PFSK-1 (cell line): ENCODE data around the gene CNIH3.

Experiments
- FOXP2 ChIP-seq: optimal IDR thresholded peaks from 2 replicates; pipeline ENCODE3; 2011; ENCODE audit warnings: borderline replicate concordance, control low read depth, inconsistent platforms; ENCODE audit not compliant: insufficient read depth; ENCODE audit errors: extremely low read length, extremely low read depth
- POLR2AphosphoS5 ChIP-seq: IDR thresholded peaks from 2 replicates; pipeline ENCODE4 v1.6.1; 2012; ENCODE audit warnings: low read depth, mild to moderate bottlenecking, control low read depth, low read length, moderate library complexity
- SIN3A ChIP-seq: IDR thresholded peaks from 2 replicates; pipeline ENCODE4 v1.6.1; 2012; ENCODE audit warnings: mild to moderate bottlenecking, low read length, moderate library complexity, borderline replicate concordance; ENCODE audit not compliant: insufficient read depth
- TAF1 ChIP-seq: IDR thresholded peaks from 2 replicates; pipeline ENCODE4 v1.6.1; 2012; ENCODE audit warnings: low read length, control low read depth, borderline replicate concordance; ENCODE audit not compliant: insufficient read depth
- TF ChIP-seq, protein P1 (sequence below), 2 experiments: IDR thresholded peaks; 2 replicates each; pipeline versions ENCODE4 v1.6.1 to v1.8.0; 2011 to 2012; ENCODE audit warnings: low read depth in 2 of 2, low read length in 2 of 2, control low read depth in 1 of 2, inconsistent platforms in 1 of 2, mild to moderate bottlenecking in 1 of 2, moderate library complexity in 1 of 2; ENCODE audit not compliant: insufficient read depth in 1 of 2

The CNIH3 gene

DNA sequence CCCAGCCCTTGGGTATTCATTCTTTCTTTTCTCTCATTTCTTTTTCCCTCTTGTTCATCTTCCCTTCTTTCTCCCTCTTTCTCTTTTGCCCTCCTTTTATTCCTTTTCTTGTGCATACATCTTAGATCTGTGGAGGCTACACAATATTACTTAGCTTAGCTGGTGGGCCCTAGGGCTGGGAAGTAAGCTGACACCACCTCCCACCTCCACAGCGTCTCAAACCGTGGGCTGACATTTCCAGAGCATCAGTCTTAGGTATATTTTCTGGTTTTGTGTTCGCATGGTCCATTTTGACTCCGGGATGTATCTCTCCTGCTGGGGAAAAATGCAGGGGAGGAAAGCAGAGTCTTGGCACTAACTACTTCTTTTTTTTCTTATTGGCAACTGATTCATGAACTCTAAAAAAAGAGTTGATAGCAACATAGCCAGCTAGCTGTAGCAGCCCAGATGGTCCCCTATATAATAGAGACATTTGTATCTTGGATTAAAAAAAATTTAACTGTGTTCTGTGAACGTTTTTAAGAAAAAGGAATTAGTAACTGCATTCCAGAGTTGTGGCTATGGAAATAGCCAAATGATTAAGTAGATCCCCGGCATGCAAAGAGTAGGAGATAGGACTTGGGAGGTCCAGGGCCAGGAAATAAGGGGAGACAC, 15.5 kb downstream of the CNIH3 start:
- no peak for TF ChIP-seq POLR2AphosphoS5
- no peak for TF ChIP-seq SIN3A
- no peak for TF ChIP-seq TAF1
- TF ChIP-seq, protein P1, sequence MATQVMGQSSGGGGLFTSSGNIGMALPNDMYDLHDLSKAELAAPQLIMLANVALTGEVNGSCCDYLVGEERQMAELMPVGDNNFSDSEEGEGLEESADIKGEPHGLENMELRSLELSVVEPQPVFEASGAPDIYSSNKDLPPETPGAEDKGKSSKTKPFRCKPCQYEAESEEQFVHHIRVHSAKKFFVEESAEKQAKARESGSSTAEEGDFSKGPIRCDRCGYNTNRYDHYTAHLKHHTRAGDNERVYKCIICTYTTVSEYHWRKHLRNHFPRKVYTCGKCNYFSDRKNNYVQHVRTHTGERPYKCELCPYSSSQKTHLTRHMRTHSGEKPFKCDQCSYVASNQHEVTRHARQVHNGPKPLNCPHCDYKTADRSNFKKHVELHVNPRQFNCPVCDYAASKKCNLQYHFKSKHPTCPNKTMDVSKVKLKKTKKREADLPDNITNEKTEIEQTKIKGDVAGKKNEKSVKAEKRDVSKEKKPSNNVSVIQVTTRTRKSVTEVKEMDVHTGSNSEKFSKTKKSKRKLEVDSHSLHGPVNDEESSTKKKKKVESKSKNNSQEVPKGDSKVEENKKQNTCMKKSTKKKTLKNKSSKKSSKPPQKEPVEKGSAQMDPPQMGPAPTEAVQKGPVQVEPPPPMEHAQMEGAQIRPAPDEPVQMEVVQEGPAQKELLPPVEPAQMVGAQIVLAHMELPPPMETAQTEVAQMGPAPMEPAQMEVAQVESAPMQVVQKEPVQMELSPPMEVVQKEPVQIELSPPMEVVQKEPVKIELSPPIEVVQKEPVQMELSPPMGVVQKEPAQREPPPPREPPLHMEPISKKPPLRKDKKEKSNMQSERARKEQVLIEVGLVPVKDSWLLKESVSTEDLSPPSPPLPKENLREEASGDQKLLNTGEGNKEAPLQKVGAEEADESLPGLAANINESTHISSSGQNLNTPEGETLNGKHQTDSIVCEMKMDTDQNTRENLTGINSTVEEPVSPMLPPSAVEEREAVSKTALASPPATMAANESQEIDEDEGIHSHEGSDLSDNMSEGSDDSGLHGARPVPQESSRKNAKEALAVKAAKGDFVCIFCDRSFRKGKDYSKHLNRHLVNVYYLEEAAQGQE (IDR thresholded peaks at IDR 0.05; ENCODE audit: insufficient read depth in 1 of 2, low read depth in 2 of 2, low read length in 2 of 2) = no peak
- no peak for TF ChIP-seq FOXP2

DNA sequence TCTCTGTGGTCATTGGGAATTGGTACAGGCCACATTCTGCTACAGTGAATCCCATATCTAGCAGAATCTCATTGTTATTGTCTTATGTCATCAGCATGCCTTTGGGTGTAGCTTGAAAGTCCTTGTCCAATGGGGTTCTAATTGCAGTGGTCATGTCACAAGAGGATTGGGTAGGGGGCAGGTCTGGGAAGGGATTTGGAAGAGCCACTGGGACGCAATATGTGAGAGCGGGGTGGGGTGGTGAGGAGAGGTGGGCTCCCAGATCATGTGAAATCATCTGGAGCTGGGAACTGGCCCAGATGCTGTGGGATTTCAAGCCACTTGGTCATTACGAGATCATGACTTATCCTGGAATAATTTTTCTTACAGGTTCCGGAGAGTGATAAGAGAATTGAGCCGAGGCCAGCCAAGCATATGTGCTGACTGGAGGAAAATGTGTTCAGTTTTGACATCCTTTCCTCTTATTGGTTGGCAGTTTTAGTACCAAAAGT, 16.3 kb downstream of the CNIH3 start:
- TF ChIP-seq SIN3A = no peak
- TF ChIP-seq TAF1 = no peak
- no peak for TF ChIP-seq FOXP2
- TF ChIP-seq, protein P1 (IDR thresholded peaks at IDR 0.05; ENCODE audit: insufficient read depth in 1 of 2, low read depth in 2 of 2, low read length in 2 of 2) = no peak
- TF ChIP-seq POLR2AphosphoS5 = no peak

DNA sequence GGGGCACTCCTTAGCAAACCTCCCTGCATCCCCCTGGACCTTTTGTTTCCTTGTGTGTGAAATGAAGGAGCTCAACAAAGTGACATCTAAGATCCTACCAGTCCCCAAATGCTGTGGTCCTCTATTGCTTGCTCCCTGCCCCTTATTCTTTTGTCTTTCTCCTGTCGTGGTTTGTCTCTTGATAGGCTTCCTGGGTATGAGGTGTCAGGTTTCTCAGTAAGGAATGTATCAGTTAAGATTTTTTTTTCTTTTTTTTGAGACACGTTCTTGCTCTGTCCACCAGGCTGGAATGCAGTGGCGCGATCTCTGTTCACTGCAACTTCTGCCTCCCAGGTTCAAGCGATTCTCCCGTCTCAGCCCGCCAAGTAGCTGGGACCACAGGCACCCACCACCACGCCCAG, 16.8 kb downstream of the CNIH3 start:
- TF ChIP-seq, protein P1 (IDR thresholded peaks at IDR 0.05; ENCODE audit: insufficient read depth in 1 of 2, low read depth in 2 of 2, low read length in 2 of 2) = no peak
- TF ChIP-seq FOXP2 (no peak), TAF1 (no peak), SIN3A (no peak), POLR2AphosphoS5 (no peak)

DNA sequence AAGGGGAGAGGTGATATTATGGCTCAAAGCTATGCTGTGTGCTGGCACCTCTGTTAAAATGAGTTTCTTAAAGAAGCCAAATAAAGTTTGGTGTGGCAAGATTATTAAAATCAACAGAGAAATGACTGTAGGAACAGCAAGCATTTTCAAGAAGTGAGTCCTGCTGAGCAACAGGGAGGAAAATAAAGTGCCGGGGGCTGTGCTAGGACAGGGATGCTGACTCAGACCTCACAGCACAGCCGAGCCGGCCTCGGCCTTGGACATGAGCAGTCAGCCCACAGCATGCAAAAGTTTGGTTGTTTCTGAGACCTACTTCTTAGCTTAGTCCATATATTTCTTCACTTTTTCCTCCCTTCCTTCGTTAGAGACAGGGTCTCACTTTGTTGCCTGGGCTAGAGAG, 19.2 kb downstream of the CNIH3 start:
- TF ChIP-seq TAF1 = no peak
- TF ChIP-seq FOXP2 = no peak
- no peak for TF ChIP-seq SIN3A
- TF ChIP-seq, protein P1 (IDR thresholded peaks at IDR 0.05; ENCODE audit: insufficient read depth in 1 of 2, low read depth in 2 of 2, low read length in 2 of 2) = no peak
- no peak for TF ChIP-seq POLR2AphosphoS5

DNA sequence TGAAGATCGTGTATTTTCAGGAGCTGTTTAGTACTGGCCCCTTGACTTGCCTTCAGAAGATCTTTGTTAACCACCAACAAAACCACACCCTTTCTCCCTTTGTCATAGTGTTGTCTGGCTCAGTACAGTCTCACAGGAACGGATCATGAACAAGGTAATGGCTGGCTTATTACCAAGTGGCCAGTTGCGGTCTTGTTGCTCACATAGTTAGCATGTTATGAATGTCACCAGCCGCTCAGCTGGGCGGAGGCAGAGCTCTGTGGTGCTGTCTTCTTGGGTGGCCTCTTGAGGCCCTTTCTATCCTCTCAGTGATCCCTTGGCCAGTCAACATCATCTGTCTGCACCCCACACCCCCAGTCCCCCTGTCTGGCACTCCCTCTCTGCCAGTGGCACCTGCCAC, 21.4 kb downstream of the CNIH3 start:
- no peak for TF ChIP-seq POLR2AphosphoS5
- no peak for TF ChIP-seq SIN3A
- TF ChIP-seq, protein P1 (IDR thresholded peaks at IDR 0.05; ENCODE audit: insufficient read depth in 1 of 2, low read depth in 2 of 2, low read length in 2 of 2) = no peak
- no peak for TF ChIP-seq TAF1
